Neural crest cell (in vitro differentiated cells): ENCODE measurements around the gene FSD2. TPM values are rescaled to one million over a fixed set of nuclear protein-coding genes. Genes with fewer than 3 reads are reported as not detected.

Experiments used
- DNase-seq: peaks from one replicate; pipeline ENCODE4 v3.0.0; 2021; ENCODE audit warnings: low read depth, mixed read lengths, low spot score
- H3K27ac Mint-ChIP-seq: one replicate; pipeline ENCODE4 v1.8.0; 2021; ENCODE audit warnings: mild to moderate bottlenecking, mixed read lengths; ENCODE audit not compliant: unreplicated experiment
- H3K27me3 Mint-ChIP-seq: 2 replicates; pipeline ENCODE4 v1.8.0; 2021; ENCODE audit warnings: low read depth, mild to moderate bottlenecking, mixed read lengths
- H3K36me3 Mint-ChIP-seq: 2 replicates; pipeline ENCODE4 v1.8.0; 2021; ENCODE audit warnings: low read depth, mild to moderate bottlenecking, mixed read lengths
- H3K4me1 Mint-ChIP-seq: 2 replicates; pipeline ENCODE4 v1.8.0; 2021; ENCODE audit warnings: mixed read lengths
- H3K4me3 Mint-ChIP-seq: one replicate; pipeline ENCODE4 v1.8.0; 2021; ENCODE audit warnings: mild to moderate bottlenecking, mixed read lengths
- H3K9me3 Mint-ChIP-seq: 2 replicates; pipeline ENCODE4 v1.8.0; 2021; ENCODE audit warnings: mixed read lengths
- long read RNA-seq: library from polyadenylated mRNA; unstranded; transcript quantifications from one replicate; pipeline ENCODE4 v2.0.0, GENCODE V29; 2020
- total RNA-seq: library from RNA; stranded (reverse); gene quantifications from 2 replicates; pipeline ENCODE4 v1.2.1, GENCODE V29; 2021
- TF ChIP-seq, protein P1 (sequence below): fragments of 200-600 bp; sonication (generic); conservative IDR thresholded peaks from 2 replicates; pipeline ENCODE4 v1.5.0; 2021; ENCODE audit warnings: antibody characterized with exemption, mild to moderate bottlenecking

The FSD2 gene, protein sequence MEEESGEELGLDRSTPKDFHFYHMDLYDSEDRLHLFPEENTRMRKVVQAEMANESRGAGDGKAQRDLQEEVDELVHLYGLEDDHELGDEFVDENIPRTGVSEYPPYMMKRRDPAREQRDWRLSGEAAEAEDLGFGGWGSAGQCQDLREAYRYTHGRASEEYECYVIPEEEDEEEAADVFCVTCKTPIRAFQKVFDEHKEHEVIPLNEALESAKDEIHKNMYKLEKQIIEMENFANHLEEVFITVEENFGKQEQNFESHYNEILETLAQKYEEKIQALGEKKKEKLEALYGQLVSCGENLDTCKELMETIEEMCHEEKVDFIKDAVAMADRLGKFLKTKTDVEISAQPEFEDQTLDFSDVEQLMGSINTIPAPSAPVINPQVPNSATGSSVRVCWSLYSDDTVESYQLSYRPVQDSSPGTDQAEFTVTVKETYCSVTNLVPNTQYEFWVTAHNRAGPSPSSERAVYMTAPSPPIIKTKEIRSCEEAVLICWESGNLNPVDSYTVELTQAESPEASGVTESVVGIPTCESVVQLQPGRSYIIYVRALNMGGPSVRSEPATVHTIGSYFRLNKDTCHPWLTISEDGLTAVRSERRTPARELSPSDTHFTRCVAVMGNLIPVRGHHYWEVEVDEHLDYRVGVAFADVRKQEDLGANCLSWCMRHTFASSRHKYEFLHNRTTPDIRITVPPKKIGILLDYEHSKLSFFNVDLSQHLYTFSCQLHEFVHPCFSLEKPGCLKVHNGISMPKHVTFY
- 0.05 TPM in 1 of 2 replicates, not detected in the other for total RNA-seq
- long read RNA-seq, partial matches to known transcripts: 0 of 3 reads
- long read RNA-seq, other reads (novel, unspliced or antisense): 3 of 3 reads

DNA sequence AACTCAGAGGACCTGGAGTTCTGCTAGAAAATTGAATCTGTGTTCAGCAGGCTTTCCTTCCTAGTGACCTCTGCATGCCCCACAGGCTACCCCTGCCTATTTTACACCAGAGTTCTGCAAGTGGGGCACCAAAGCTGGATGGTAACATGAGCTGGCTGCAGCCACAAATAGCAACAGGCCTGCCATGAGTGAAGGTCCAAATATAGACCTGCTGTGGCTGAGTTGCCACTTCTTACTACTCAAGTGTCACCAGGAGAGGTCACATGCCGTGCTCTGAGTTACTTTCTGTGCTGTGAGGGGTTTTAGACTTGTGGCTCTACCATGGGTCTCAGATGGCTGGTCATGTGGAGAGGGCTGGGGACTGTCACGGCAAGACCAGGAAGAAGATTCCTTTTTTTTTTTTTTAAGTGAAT is at the start of gene FSD2:
Gene FSD2 (minus strand): TSS at position 76 of the 413 bp plus-strand sequence. CDS start 18,679 bp downstream, outside the sequence.
- Mint-ChIP-seq H3K4me3 (peak within 1 kb of the TSS; percentile 28), H3K4me1 (peaks cover 15% of the 10 kb centered on the region), H3K36me3 (no peaks in the 10 kb centered on the region), H3K27ac (no peak within 1 kb of the TSS), H3K27me3 (peaks cover 18% of the 10 kb centered on the region), H3K9me3 (no peaks in the 10 kb centered on the region)
- TF ChIP-seq, protein P1, sequence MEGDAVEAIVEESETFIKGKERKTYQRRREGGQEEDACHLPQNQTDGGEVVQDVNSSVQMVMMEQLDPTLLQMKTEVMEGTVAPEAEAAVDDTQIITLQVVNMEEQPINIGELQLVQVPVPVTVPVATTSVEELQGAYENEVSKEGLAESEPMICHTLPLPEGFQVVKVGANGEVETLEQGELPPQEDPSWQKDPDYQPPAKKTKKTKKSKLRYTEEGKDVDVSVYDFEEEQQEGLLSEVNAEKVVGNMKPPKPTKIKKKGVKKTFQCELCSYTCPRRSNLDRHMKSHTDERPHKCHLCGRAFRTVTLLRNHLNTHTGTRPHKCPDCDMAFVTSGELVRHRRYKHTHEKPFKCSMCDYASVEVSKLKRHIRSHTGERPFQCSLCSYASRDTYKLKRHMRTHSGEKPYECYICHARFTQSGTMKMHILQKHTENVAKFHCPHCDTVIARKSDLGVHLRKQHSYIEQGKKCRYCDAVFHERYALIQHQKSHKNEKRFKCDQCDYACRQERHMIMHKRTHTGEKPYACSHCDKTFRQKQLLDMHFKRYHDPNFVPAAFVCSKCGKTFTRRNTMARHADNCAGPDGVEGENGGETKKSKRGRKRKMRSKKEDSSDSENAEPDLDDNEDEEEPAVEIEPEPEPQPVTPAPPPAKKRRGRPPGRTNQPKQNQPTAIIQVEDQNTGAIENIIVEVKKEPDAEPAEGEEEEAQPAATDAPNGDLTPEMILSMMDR: no peak
- DNase-seq: no peak

DNA sequence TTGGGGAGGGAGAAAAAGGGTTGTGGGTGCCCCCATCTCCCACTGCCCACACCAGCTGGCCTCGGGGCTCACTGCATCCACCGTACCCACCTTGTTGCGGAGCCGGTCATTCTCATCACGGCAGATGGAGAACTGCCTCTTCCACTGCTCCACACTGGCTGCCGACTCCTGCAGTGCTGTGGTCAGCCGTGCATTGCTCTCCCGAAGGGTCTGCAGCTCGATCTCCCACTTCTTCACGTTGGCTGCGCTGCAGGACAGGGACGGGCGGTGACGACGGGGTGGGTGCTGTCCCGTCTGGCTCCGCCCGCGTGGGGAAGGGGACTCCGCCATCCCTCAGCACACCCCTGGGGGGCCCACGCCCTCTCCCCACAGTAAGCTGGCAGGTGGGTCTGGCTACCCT is 48.7 kb upstream of the FSD2 start:
- no peaks in the 10 kb centered on the region for H3K36me3 Mint-ChIP-seq
- no peak overlapping the region for H3K4me3 Mint-ChIP-seq
- no peak overlapping the region for H3K27ac Mint-ChIP-seq
- H3K9me3 Mint-ChIP-seq: no peaks in the 10 kb centered on the region
- no peak for DNase-seq
- TF ChIP-seq, protein P1: no peak
- peaks cover 38% of the 10 kb centered on the region for H3K4me1 Mint-ChIP-seq
- no peaks in the 10 kb centered on the region for H3K27me3 Mint-ChIP-seq

DNA sequence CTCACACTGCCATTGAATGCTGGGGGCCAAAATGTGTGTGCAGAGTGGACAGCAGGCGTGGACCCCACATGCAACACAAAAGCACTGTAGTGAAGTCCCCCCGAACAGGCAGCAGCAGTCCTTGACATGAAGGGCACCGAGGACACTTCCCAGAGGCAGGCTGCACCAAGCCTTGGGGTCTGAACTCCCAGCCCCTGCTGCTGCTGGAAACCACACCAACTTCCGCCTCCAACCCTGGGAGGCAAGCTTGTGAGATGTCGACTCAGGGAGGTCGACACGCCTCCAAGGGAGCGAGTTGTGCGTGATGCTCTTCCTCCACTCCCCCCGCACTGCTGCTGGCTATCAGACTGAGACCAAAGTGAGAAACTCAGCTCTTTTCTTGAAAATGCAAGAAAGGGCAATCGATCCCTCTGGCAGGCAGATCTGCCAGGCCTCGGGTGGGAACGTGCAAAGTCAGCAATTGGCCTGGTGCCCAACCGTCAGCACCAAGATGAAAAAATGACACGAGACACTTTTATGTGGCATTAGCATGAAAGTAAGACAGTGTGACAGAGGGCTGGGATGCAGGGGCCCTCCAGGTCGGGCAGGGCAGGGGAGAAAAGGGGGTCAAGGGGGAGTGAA is 47.2 kb upstream of the FSD2 start:
- peaks cover 44% of the 10 kb centered on the region for H3K4me1 Mint-ChIP-seq
- TF ChIP-seq, protein P1: no peak
- no peak for DNase-seq
- H3K9me3 Mint-ChIP-seq: no peaks in the 10 kb centered on the region
- H3K27me3 Mint-ChIP-seq: no peaks in the 10 kb centered on the region
- H3K27ac Mint-ChIP-seq: no peak overlapping the region
- H3K36me3 Mint-ChIP-seq: no peaks in the 10 kb centered on the region
- no peak overlapping the region for H3K4me3 Mint-ChIP-seq

DNA sequence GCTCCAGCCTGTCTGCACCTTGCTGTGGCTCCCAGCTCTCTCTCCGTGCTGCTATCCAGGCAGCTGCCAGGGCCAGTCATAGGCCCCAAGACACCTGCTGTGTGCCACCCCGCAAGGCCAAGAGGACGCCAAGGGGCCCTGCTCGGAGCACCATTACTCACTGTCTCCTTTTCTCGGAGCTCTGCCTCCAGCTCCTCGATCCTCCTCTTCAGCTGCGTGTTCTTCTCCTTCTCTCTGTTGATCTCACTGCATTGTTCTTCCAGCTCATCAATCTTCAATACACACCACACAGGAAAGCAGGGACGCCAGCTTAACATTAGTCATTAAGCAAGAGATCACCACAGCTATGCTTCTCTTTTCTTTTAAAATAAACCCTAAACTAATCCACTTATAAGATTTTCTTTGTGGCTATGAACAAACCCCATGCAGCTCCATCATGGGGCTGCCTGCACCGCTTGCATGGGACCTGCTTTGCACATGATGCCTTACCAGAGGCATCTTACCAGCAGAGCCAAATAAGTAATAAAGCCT is 46.2 kb upstream of the FSD2 start:
- DNase-seq: no peak
- TF ChIP-seq, protein P1: no peak
- no peaks in the 10 kb centered on the region for H3K27me3 Mint-ChIP-seq
- no peaks in the 10 kb centered on the region for H3K9me3 Mint-ChIP-seq
- no peak overlapping the region for H3K4me3 Mint-ChIP-seq
- peaks cover 44% of the 10 kb centered on the region for H3K4me1 Mint-ChIP-seq
- no peak overlapping the region for H3K27ac Mint-ChIP-seq
- no peaks in the 10 kb centered on the region for H3K36me3 Mint-ChIP-seq

DNA sequence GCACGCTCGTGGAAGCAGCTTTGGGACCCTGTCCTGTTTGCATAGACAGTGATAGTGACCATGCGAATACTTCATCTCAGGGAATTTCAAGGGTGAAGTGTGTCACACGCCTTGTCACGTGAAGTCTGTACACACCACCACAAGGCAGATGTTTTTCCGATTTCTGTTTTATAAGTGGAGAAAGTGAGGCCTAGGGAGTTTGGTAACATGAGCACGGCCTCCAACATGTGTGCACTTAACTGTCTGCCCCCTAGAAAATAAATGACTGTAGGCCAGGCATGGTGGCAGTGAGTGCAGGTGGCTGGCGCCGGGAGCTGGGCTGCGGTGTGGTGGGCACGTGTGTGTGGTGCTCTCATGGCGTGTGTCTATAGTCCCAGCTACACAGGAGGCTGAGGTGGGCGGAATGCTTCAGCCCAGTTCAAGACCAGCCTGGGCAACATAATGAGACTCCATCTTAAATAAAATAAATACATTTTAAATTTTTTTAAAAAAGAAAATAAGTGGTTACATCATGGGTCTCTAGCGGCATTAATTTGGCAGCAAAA is 45.5 kb upstream of the FSD2 start:
- Mint-ChIP-seq H3K27me3 (no peaks in the 10 kb centered on the region), H3K4me3 (no peak overlapping the region), H3K27ac (no peak overlapping the region), H3K36me3 (no peaks in the 10 kb centered on the region), H3K4me1 (peaks cover 40% of the 10 kb centered on the region), H3K9me3 (no peaks in the 10 kb centered on the region)
- DNase-seq: no peak
- TF ChIP-seq, protein P1: no peak
